Dedifferentiated amniotic fluid mesenchymal stem cell (primary cell): ENCODE data around the gene ARID5B.
"Not testable (repeated sequence)": the region's sequence is repeated elsewhere in the genome, so short reads cannot be mapped to it uniquely, and the experiment has no call there.

Experiments used
- DNase-seq: peaks from one replicate; pipeline ENCODE4 v3.0.0-alpha.2; 2016; ENCODE audit errors: extremely low spot score

Gene ARID5B

GRCh38 chr10:61900829-61901792, at the start of gene ARID5B:
TSS of gene ARID5B (plus strand) at chr10:61901699. CDS start at chr10:61901710, 11 bp downstream.
- DNase-seq, result peak; percentile 68

- no peak for DNase-seq
Observed at GRCh38 chr10:61852261-61852660, 49.2 kb upstream of the ARID5B start.

GRCh38 chr10:61855771-61856170, 45.7 kb upstream of the ARID5B start:
- no peak for DNase-seq

GRCh38 chr10:61857746-61858145, 43.8 kb upstream of the ARID5B start:
- DNase-seq, result no peak

- DNase-seq, result no peak
Observed at GRCh38 chr10:61859786-61860185, 41.7 kb upstream of the ARID5B start.

GRCh38 chr10:61860964-61861758, 40.3 kb upstream of the ARID5B start:
- no peak for DNase-seq

GRCh38 chr10:61863981-61864380, 37.5 kb upstream of the ARID5B start:
- no peak for DNase-seq

GRCh38 chr10:61866700-61867368, 34.7 kb upstream of the ARID5B start:
- no peak for DNase-seq

- DNase-seq, result not testable (repeated sequence)
Observed at GRCh38 chr10:61867374-61867773, 34.1 kb upstream of the ARID5B start.

GRCh38 chr10:61867817-61868216, 33.7 kb upstream of the ARID5B start:
- not testable (repeated sequence) for DNase-seq

GRCh38 chr10:61869041-61869675, 32.3 kb upstream of the ARID5B start:
- no peak for DNase-seq

- DNase-seq, result peak; percentile 57
Observed at GRCh38 chr10:61869774-61870525, 31.5 kb upstream of the ARID5B start.

GRCh38 chr10:61870526-61870895, 31.0 kb upstream of the ARID5B start:
- no peak for DNase-seq

GRCh38 chr10:61871487-61871886, 30.0 kb upstream of the ARID5B start:
- DNase-seq, result no peak

- no peak for DNase-seq
Observed at GRCh38 chr10:61877887-61878739, 23.4 kb upstream of the ARID5B start.

- DNase-seq, result no peak
Observed at GRCh38 chr10:61878740-61879068, 22.8 kb upstream of the ARID5B start.

- peak; percentile 31 for DNase-seq
Observed at GRCh38 chr10:61882621-61883370, 18.7 kb upstream of the ARID5B start.

- DNase-seq, result no peak
Observed at GRCh38 chr10:61883371-61884025, 18.0 kb upstream of the ARID5B start.

- DNase-seq, result no peak
Observed at GRCh38 chr10:61887772-61888171, 13.7 kb upstream of the ARID5B start.
